ENCODE results near the gene TMEM266.

The TMEM266 gene

DNA sequence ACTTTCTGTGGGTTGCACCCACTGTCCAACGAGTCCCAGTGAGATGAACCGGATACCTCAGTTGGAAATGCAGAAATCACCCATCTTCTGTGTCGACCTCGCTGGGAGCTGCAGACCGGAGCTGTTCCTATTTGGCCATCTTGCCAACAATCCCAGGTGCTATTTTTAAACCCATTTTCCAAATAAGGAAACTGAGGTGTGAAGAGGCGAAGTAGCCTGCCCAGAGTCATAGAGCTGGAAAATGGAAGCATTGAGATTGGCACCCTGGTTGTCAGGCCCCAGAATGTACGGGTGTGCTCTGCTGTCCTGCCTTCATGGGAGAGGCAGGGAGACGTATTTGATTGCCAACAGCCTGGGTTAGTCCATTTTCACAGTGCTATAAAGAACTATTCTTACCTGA is 39.6 kb downstream of the TMEM266 start:
- Histone ChIP-seq H3K27ac (ENCODE audit: low read depth, low read length) (no peak overlapping the region), H3K27me3 (ENCODE audit: low read length) (no peaks in the 10 kb centered on the region; the same call in 1 of the 2 replicates), H3K79me2 (ENCODE audit: insufficient read depth, low read length) (no peaks in the 10 kb centered on the region), H3K36me3 (ENCODE audit: low read length) (no peaks in the 10 kb centered on the region), H3K4me2 (ENCODE audit: low read depth, low read length, poor library complexity, severe bottlenecking) (no peak overlapping the region), H3K9me3 (ENCODE audit: insufficient read depth, low read length) (no peaks in the 10 kb centered on the region), H3F3A (ENCODE audit: insufficient read depth) (no peaks in the 10 kb centered on the region), H2AFZ (ENCODE audit: low read depth, low read length, severe bottlenecking) (no peak overlapping the region), H3K9ac (ENCODE audit: low read length) (no peak overlapping the region), H4K20me1 (ENCODE audit: low read depth, low read length) (no peaks in the 10 kb centered on the region), H3K4me3 (ENCODE audit: insufficient read depth, low read length, poor library complexity, severe bottlenecking) (no peak overlapping the region), H3K9me2 (replicated peaks; ENCODE audit: insufficient read depth, low read length) (no peaks in the 10 kb centered on the region)
- TF ChIP-seq, protein P1, sequence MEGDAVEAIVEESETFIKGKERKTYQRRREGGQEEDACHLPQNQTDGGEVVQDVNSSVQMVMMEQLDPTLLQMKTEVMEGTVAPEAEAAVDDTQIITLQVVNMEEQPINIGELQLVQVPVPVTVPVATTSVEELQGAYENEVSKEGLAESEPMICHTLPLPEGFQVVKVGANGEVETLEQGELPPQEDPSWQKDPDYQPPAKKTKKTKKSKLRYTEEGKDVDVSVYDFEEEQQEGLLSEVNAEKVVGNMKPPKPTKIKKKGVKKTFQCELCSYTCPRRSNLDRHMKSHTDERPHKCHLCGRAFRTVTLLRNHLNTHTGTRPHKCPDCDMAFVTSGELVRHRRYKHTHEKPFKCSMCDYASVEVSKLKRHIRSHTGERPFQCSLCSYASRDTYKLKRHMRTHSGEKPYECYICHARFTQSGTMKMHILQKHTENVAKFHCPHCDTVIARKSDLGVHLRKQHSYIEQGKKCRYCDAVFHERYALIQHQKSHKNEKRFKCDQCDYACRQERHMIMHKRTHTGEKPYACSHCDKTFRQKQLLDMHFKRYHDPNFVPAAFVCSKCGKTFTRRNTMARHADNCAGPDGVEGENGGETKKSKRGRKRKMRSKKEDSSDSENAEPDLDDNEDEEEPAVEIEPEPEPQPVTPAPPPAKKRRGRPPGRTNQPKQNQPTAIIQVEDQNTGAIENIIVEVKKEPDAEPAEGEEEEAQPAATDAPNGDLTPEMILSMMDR (IDR thresholded peaks at IDR 0.05; ENCODE audit: insufficient read depth, low read length, poor library complexity, severe bottlenecking) = no peak
- no peak for TF ChIP-seq EZH2phosphoT487 (conservative IDR thresholded peaks at IDR 0.05; ENCODE audit: low read length)

DNA sequence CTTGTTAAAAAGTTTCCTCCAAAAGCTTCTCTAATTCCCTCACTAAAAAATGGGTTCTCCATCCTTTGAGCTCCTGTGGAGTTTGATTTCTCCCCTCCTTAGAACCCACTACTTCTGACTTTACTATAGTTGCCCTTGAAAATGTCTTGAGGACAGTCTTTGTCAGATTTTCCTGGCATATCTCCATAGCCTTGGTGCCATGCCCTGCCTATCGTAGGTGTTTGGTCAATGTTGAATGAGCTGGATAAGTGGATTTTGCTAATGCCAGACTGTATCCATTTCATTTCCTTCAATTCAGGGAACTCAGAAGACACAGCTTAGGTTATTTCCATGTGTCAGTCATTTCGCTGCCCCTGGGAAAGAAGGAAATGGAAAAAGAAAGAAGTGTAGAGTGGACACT is 40.6 kb downstream of the TMEM266 start:
- Histone ChIP-seq H3K79me2 (ENCODE audit: insufficient read depth, low read length) (no peaks in the 10 kb centered on the region), H4K20me1 (ENCODE audit: low read depth, low read length) (no peaks in the 10 kb centered on the region), H3K36me3 (ENCODE audit: low read length) (no peaks in the 10 kb centered on the region), H3K9me3 (ENCODE audit: insufficient read depth, low read length) (no peaks in the 10 kb centered on the region), H3F3A (ENCODE audit: insufficient read depth) (no peaks in the 10 kb centered on the region), H3K27ac (ENCODE audit: low read depth, low read length) (no peak overlapping the region), H2AFZ (ENCODE audit: low read depth, low read length, severe bottlenecking) (no peak overlapping the region), H3K4me2 (ENCODE audit: low read depth, low read length, poor library complexity, severe bottlenecking) (no peak overlapping the region), H3K9me2 (replicated peaks; ENCODE audit: insufficient read depth, low read length) (no peaks in the 10 kb centered on the region), H3K27me3 (ENCODE audit: low read length) (no peaks in the 10 kb centered on the region; the same call in 1 of the 2 replicates), H3K9ac (ENCODE audit: low read length) (no peak overlapping the region), H3K4me3 (ENCODE audit: insufficient read depth, low read length, poor library complexity, severe bottlenecking) (no peak overlapping the region)
- TF ChIP-seq, protein P1 (IDR thresholded peaks at IDR 0.05; ENCODE audit: insufficient read depth, low read length, poor library complexity, severe bottlenecking) = no peak
- no peak for TF ChIP-seq EZH2phosphoT487 (conservative IDR thresholded peaks at IDR 0.05; ENCODE audit: low read length)

DNA sequence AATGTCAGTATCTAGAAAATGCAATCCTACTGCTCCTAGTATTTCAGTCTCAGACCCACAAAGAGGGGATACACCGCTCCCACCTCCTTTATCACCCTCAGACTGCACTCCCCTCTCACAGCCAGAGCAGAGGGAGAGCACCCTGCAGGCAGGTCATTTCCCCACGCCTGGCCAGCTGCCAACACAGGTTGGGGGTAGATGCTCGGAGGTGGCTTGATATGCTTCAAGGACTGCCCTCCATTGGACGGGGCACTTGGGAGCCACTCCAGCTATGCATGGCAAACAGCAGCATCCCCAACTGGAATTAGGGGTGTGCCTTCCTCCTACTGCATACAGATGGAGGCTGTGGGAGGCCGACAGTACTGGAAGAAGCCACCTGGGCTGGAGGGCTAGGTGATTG is 41.9 kb downstream of the TMEM266 start:
- Histone ChIP-seq H3K9ac (ENCODE audit: low read length) (no peak overlapping the region), H3K79me2 (ENCODE audit: insufficient read depth, low read length) (no peaks in the 10 kb centered on the region), H3K4me2 (ENCODE audit: low read depth, low read length, poor library complexity, severe bottlenecking) (no peak overlapping the region), H3K36me3 (ENCODE audit: low read length) (no peaks in the 10 kb centered on the region), H3K27ac (ENCODE audit: low read depth, low read length) (no peak overlapping the region), H3F3A (ENCODE audit: insufficient read depth) (no peaks in the 10 kb centered on the region), H3K27me3 (ENCODE audit: low read length) (no peaks in the 10 kb centered on the region; the same call in 1 of the 2 replicates), H3K9me3 (ENCODE audit: insufficient read depth, low read length) (no peaks in the 10 kb centered on the region), H4K20me1 (ENCODE audit: low read depth, low read length) (no peaks in the 10 kb centered on the region), H3K4me3 (ENCODE audit: insufficient read depth, low read length, poor library complexity, severe bottlenecking) (no peak overlapping the region), H3K9me2 (replicated peaks; ENCODE audit: insufficient read depth, low read length) (no peaks in the 10 kb centered on the region), H2AFZ (ENCODE audit: low read depth, low read length, severe bottlenecking) (no peak overlapping the region)
- TF ChIP-seq, protein P1 (IDR thresholded peaks at IDR 0.05; ENCODE audit: insufficient read depth, low read length, poor library complexity, severe bottlenecking) = no peak
- TF ChIP-seq EZH2phosphoT487 (conservative IDR thresholded peaks at IDR 0.05; ENCODE audit: low read length) = no peak
